HG02571 (cell line): ENCODE data around the gene CDK5RAP1.

Experiments
- ATAC-seq: cut with Tn5 transposase; IDR thresholded peaks from one replicate; pipeline ENCODE4 v1.9.1; 2021; ENCODE audit warnings: mild to moderate bottlenecking, moderate library complexity; ENCODE audit not compliant: unreplicated experiment

CDK5RAP1 gene

GRCh38 chr20:33423141-33423834 lies 22.0 kb upstream of the CDK5RAP1 start:
- no peak for ATAC-seq

- ATAC-seq = no peak
Measured at GRCh38 chr20:33419140-33419974, 18.0 kb upstream of the CDK5RAP1 start.

- ATAC-seq = no peak
Measured at GRCh38 chr20:33418033-33418432, 16.7 kb upstream of the CDK5RAP1 start.

GRCh38 chr20:33415948-33416347 lies 14.6 kb upstream of the CDK5RAP1 start:
- no peak for ATAC-seq

- no peak for ATAC-seq
Measured at GRCh38 chr20:33412484-33412838, 11.1 kb upstream of the CDK5RAP1 start.

GRCh38 chr20:33411711-33412483 lies 10.6 kb upstream of the CDK5RAP1 start:
- no peak for ATAC-seq

- ATAC-seq = no peak
Measured at GRCh38 chr20:33411242-33411641, 9.9 kb upstream of the CDK5RAP1 start.

GRCh38 chr20:33410081-33410742 lies 8.9 kb upstream of the CDK5RAP1 start:
- no peak for ATAC-seq

- no peak for ATAC-seq
Measured at GRCh38 chr20:33408716-33409654, 7.7 kb upstream of the CDK5RAP1 start.

GRCh38 chr20:33408313-33408712 lies 7.0 kb upstream of the CDK5RAP1 start:
- no peak for ATAC-seq

- no peak for ATAC-seq
Measured at GRCh38 chr20:33407796-33408195, 6.5 kb upstream of the CDK5RAP1 start.

- no peak for ATAC-seq
Measured at GRCh38 chr20:33407251-33407650, 5.9 kb upstream of the CDK5RAP1 start.

- no peak for ATAC-seq
Measured at GRCh38 chr20:33404281-33404680, 3.0 kb upstream of the CDK5RAP1 start.

GRCh38 chr20:33401921-33402369 lies 626 bp upstream of the CDK5RAP1 start:
- ATAC-seq = no peak

GRCh38 chr20:33400812-33401183 lies 521 bp downstream of the CDK5RAP1 start:
- ATAC-seq = no peak

- ATAC-seq = no peak
Measured at GRCh38 chr20:33399924-33400323, 1.4 kb downstream of the CDK5RAP1 start.

- no peak for ATAC-seq
Measured at GRCh38 chr20:33394718-33395117, 6.6 kb downstream of the CDK5RAP1 start.

GRCh38 chr20:33393609-33394008 lies 7.7 kb downstream of the CDK5RAP1 start:
- ATAC-seq = no peak

- ATAC-seq = no peak
Measured at GRCh38 chr20:33391722-33392415, 9.4 kb downstream of the CDK5RAP1 start.
